ENCODE results near the gene HDAC9.

GRCh38 chr7:18590744-18591340 is 95.3 kb downstream of the HDAC9 start:
- TF ChIP-seq CREB3 (CRISPR knock-in tag; IDR thresholded peaks at IDR 0.05) (no peak), ARNTL (CRISPR knock-in tag; IDR thresholded peaks at IDR 0.05) (no peak), CBX5 (CRISPR knock-in tag; IDR thresholded peaks at IDR 0.05; ENCODE audit: borderline replicate concordance) (no peak), ZNF143 (CRISPR knock-in tag; IDR thresholded peaks at IDR 0.05) (no peak)
